Thyroid gland (tissue), 4 donors: ENCODE results near the gene FOXS1.

Experiments used
- CTCF ChIP-seq, 6 experiments: fragments of 200-600 bp in 3 of 6; fragments of 450-650 bp in 3 of 6; sonication (generic) in 3 of 6; IDR thresholded peaks; one replicate each; pipeline ENCODE4 v1.5.1; 2016 to 2019; ENCODE audit warnings: antibody characterized with exemption in 6 of 6, mild to moderate bottlenecking in 2 of 6, inconsistent platforms in 1 of 6, moderate library complexity in 1 of 6
- POLR2A ChIP-seq, 2 donors: fragments of 450-650 bp; IDR thresholded peaks; one replicate each; pipeline ENCODE4 v1.6.1; 2017; ENCODE audit warnings: antibody characterized with exemption in 2 of 2, mild to moderate bottlenecking in 2 of 2, moderate library complexity in 1 of 2

- TF ChIP-seq CTCF (IDR thresholded peaks at IDR 0.05) (no peak), POLR2A (IDR thresholded peaks at IDR 0.05) (no peak)
These were observed 2.1 kb downstream of the FOXS1 start for GRCh38 chr20:31843288-31843687.
